ENCODE measurements around the gene ABCA4.

Gene ABCA4

GRCh38 chr1:94121411-94121821 is 468 bp upstream of the ABCA4 start:
- no peak for DNase-seq (ENCODE audit: low spot score)
- TF ChIP-seq CTCF (IDR thresholded peaks at IDR 0.05; ENCODE audit: extremely low read depth, missing control alignments): no peak

GRCh38 chr1:94120570-94120901 is 412 bp downstream of the ABCA4 start:
- no peak for DNase-seq (ENCODE audit: low spot score)
- no peak for TF ChIP-seq CTCF (IDR thresholded peaks at IDR 0.05; ENCODE audit: extremely low read depth, missing control alignments)

GRCh38 chr1:94119796-94120569 is 965 bp downstream of the ABCA4 start:
- no peak for DNase-seq (ENCODE audit: low spot score)
- TF ChIP-seq CTCF (IDR thresholded peaks at IDR 0.05; ENCODE audit: extremely low read depth, missing control alignments): no peak

- no peak for TF ChIP-seq CTCF (IDR thresholded peaks at IDR 0.05; ENCODE audit: extremely low read depth, missing control alignments)
- no peak for DNase-seq (ENCODE audit: low spot score)
These were observed 1.6 kb downstream of the ABCA4 start for GRCh38 chr1:94119306-94119705.

GRCh38 chr1:94118471-94118870 is 2.5 kb downstream of the ABCA4 start:
- no peak for DNase-seq (ENCODE audit: low spot score)
- no peak for TF ChIP-seq CTCF (IDR thresholded peaks at IDR 0.05; ENCODE audit: extremely low read depth, missing control alignments)

GRCh38 chr1:94118013-94118412 is 2.9 kb downstream of the ABCA4 start:
- TF ChIP-seq CTCF (IDR thresholded peaks at IDR 0.05; ENCODE audit: extremely low read depth, missing control alignments): no peak
- no peak for DNase-seq (ENCODE audit: low spot score)

- TF ChIP-seq CTCF (IDR thresholded peaks at IDR 0.05; ENCODE audit: extremely low read depth, missing control alignments): no peak
These were observed 3.6 kb downstream of the ABCA4 start for GRCh38 chr1:94117259-94117851.

More at GRCh38 chr1:94117259-94117851, 3.6 kb downstream of the ABCA4 start:
- DNase-seq (ENCODE audit: low spot score): no peak

Data from GM20000 (cell line).